ENCODE results near the gene DIP2A. TPM values are rescaled to one million over a fixed set of nuclear protein-coding genes. Genes with fewer than 3 reads are reported as not detected.

DIP2A gene
- total RNA-seq, 2 donors from 2014 or later, result 39.4 to 71.6 TPM

GRCh38 chr21:46421191-46421750 lies 37.4 kb upstream of the DIP2A start:
- peaks cover 13 to 15% of the 10 kb centered on the region in 2 donors for H3K4me1 Mint-ChIP-seq (ENCODE audit: low read depth in 2 of 2)
- no peak overlapping the region for H3K27ac Mint-ChIP-seq
- H3K27me3 Mint-ChIP-seq, result no peaks in the 10 kb centered on the region
- no peak for ATAC-seq
- H3K9me3 Mint-ChIP-seq, result no peaks in the 10 kb centered on the region
- H3K36me3 Mint-ChIP-seq, result no peaks in the 10 kb centered on the region
- no peak for DNase-seq (ENCODE audit: low spot score)
- H3K4me3 Mint-ChIP-seq, result no peak overlapping the region

DNA sequence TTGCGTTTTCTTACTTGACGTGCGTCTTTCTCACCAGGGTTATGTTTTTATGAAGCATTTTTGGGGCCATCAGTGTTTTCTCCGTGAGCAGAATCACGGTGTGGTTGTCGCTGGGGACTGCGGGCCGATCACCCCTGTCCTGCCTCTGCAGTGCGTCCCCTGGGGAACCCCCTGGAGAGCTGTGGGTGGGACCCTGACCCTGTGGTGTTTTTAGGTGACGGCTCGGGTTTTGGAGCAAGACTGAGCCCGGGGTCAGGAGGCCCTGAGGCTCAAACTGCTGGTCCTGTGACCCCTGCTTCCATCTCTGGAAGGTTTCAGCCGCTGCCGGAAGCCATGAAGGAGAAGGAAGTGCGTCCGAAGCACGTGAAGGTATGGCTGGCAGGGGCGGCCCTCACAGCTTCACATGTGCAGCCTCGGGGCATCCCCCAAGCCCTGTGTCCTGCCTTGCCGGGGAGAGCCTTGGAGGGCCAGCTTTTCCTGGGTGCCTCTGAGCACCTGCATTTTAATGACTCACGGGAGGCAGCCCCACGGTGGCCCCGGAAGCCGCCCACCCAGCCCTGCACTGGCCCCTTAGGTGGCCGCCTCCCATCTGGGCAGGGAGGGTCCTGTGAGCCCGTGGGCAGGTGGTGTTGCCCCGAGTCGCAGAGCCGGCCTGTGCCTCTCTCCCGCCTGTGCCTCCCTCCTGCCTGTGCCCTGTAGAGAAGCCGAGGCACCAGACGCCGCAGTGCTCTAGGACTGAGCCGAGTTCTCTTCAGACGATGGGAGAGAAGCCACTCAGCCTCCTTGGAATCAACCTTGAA lies 36.7 kb upstream of the DIP2A start:
- no peaks in the 10 kb centered on the region for H3K9me3 Mint-ChIP-seq
- H3K4me1 Mint-ChIP-seq (ENCODE audit: low read depth in 2 of 2), result peaks cover 13 to 15% of the 10 kb centered on the region in 2 donors
- H3K27me3 Mint-ChIP-seq, result no peaks in the 10 kb centered on the region
- no peak overlapping the region for H3K4me3 Mint-ChIP-seq
- H3K36me3 Mint-ChIP-seq, result no peaks in the 10 kb centered on the region
- no peak for ATAC-seq
- H3K27ac Mint-ChIP-seq, result no peak overlapping the region
- DNase-seq (ENCODE audit: low spot score), result no peak

DNA sequence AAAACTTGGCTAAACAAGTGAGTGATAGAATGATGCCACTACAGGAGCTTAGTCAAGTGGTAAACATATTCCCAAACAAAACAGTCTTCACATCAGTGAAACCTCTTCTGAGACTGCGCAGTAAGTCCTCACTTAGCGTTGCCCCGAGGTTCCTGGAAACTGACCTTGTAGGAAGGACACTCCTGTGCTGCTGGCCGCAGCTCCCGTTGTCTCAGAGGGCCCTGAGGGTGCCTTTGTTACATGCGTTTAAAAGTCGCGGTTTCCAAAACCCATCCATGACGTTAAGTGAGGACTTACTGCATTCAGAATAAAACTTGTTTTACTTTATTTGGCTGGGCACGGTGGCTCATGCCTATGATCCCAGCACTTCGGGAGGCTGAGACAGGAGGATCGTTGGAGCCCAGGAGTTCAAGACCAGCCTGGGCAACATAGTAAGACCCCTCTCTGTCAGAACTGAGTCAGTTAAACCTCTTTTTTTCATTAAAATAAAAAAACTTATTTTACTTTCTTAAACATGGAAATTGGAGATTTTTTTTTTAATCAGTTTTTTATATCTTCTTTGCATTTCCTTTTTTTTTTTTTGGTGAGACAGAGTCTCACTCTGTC lies 36.0 kb upstream of the DIP2A start:
- Mint-ChIP-seq H3K9me3 (no peaks in the 10 kb centered on the region), H3K27ac (no peak overlapping the region)

GRCh38 chr21:46423546-46424038 lies 35.1 kb upstream of the DIP2A start:
- peak overlapping the region; percentile 60 for H3K4me3 Mint-ChIP-seq
- H3K36me3 Mint-ChIP-seq, result no peaks in the 10 kb centered on the region
- ATAC-seq (no peak), DNase-seq (ENCODE audit: low spot score) (no peak)
- no peaks in the 10 kb centered on the region for H3K9me3 Mint-ChIP-seq
- no peaks in the 10 kb centered on the region for H3K27me3 Mint-ChIP-seq
- H3K27ac Mint-ChIP-seq, result peak overlapping the region; percentile 76 to 83
- peaks cover 13 to 18% of the 10 kb centered on the region in 2 donors for H3K4me1 Mint-ChIP-seq (ENCODE audit: low read depth in 2 of 2)

More for the DNA sequence above, 36.0 kb upstream of the DIP2A start:
- no peaks in the 10 kb centered on the region for H3K36me3 Mint-ChIP-seq
- ATAC-seq (no peak), DNase-seq (ENCODE audit: low spot score) (no peak)
- no peak overlapping the region for H3K4me3 Mint-ChIP-seq
- H3K4me1 Mint-ChIP-seq (ENCODE audit: low read depth in 2 of 2), result peaks cover 13 to 18% of the 10 kb centered on the region in 2 donors
- no peaks in the 10 kb centered on the region for H3K27me3 Mint-ChIP-seq

DNA sequence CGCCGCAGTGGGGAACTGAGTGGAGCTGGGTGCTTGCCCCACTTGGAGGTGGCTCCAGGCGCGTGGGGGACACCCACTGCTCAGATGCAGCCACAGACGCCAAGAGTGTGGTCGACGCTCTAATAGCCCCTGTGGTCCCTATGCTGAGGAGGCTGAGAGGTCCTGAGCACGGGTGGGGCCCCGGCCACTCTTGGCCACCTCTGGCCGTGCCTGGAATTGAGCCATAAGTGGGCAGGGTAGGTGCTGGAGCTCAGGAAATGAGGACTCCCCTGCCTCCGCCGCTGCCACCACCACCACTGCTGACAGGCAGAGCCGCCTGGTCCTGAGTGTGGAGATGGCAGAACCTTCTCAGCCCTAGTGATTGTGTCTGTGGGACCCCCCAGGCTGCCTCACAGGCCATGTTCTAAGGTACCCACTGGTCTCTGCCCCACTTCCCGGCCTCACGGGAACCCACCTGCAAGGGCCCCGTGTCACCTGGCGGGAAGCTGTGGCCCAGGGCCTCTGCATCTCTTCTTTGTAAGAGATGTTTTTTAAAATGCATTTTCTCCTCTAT lies 34.6 kb upstream of the DIP2A start:
- Mint-ChIP-seq H3K9me3 (no peaks in the 10 kb centered on the region), H3K36me3 (no peaks in the 10 kb centered on the region), H3K27ac (peak overlapping the region; percentile 76 to 83), H3K27me3 (no peaks in the 10 kb centered on the region), H3K4me1 (ENCODE audit: low read depth in 2 of 2) (peaks cover 13 to 18% of the 10 kb centered on the region in 2 donors), H3K4me3 (peak overlapping the region; percentile 60)
- DNase-seq (ENCODE audit: low spot score), result no peak
- ATAC-seq, result peak; percentile 63 to 66

DNA sequence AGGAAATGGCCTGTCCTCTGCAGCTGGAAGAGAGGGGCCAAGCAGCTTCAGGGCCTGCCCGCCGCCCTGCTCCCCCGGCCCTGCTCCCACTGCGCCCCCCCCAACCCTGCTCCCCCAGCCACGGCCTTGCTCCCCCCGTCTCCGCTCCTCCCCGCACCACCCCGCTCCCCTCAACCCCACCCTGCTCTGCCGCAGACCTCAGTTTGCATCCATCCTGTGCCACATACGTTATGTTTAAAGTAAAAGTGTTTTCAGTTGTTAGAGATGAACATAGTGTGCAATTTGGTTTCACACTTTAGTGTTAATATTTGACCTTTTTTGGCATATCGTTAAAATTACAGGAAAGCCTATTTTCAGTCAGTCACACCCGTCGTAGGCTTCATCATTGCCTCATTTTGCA lies 34.1 kb upstream of the DIP2A start:
- no peak for DNase-seq (ENCODE audit: low spot score)

DNA sequence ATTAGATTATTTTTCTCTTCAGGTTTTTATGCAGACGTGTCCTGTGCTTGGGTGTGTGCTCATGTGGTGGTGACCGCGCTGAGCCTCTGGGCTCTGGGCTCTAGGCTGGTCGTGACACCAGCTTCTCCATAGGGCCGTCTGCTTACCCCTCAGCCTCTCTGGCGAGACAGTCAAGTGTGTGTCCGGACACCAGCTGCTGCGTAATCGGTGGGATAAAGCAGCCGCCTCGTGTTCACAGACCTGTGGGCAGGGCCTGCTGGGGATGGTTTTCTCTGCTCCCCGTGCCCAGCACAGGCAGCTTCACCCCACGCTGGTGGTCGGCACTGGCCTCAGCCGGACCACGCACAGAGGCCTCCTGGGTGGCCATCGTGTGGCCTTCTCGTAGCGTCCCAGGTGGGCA lies 33.6 kb upstream of the DIP2A start:
- Mint-ChIP-seq H3K27ac (peak overlapping the region; percentile 76 to 83), H3K4me3 (peak overlapping the region; percentile 73), H3K27me3 (no peaks in the 10 kb centered on the region), H3K9me3 (no peaks in the 10 kb centered on the region), H3K36me3 (no peaks in the 10 kb centered on the region), H3K4me1 (ENCODE audit: low read depth in 2 of 2) (peaks cover 13 to 18% of the 10 kb centered on the region in 2 donors)
- no peak for DNase-seq (ENCODE audit: low spot score)
- ATAC-seq, result peak; percentile 60 to 69

More for the DNA sequence above, 34.1 kb upstream of the DIP2A start:
- Mint-ChIP-seq H3K4me3 (peak overlapping the region; percentile 73), H3K27me3 (no peaks in the 10 kb centered on the region), H3K36me3 (no peaks in the 10 kb centered on the region), H3K9me3 (no peaks in the 10 kb centered on the region), H3K4me1 (ENCODE audit: low read depth in 2 of 2) (peaks cover 13 to 18% of the 10 kb centered on the region in 2 donors), H3K27ac (peak overlapping the region; percentile 76 to 83)
- ATAC-seq, result peak; percentile 70 to 80

GRCh38 chr21:46425571-46425970 lies 33.1 kb upstream of the DIP2A start:
- Mint-ChIP-seq H3K36me3 (no peaks in the 10 kb centered on the region), H3K27ac (peak overlapping the region; percentile 76 to 83), H3K4me1 (ENCODE audit: low read depth in 2 of 2) (peaks cover 13 to 18% of the 10 kb centered on the region in 2 donors), H3K27me3 (no peaks in the 10 kb centered on the region), H3K4me3 (peak overlapping the region; percentile 73), H3K9me3 (no peaks in the 10 kb centered on the region)
- DNase-seq (ENCODE audit: low spot score) (peak; percentile 78), ATAC-seq (peak; percentile 70 to 77)

- Mint-ChIP-seq H3K9me3 (no peaks in the 10 kb centered on the region), H3K4me1 (ENCODE audit: low read depth in 2 of 2) (peaks cover 13 to 18% of the 10 kb centered on the region in 2 donors), H3K27ac (peak overlapping the region in 1 of 2 donors; percentile 83), H3K4me3 (no peak overlapping the region), H3K36me3 (peaks cover under 1% of the 10 kb centered on the region), H3K27me3 (no peaks in the 10 kb centered on the region)
- ATAC-seq (no peak), DNase-seq (ENCODE audit: low spot score) (no peak)
Measured at GRCh38 chr21:46426313-46427046, 32.2 kb upstream of the DIP2A start.

DNA sequence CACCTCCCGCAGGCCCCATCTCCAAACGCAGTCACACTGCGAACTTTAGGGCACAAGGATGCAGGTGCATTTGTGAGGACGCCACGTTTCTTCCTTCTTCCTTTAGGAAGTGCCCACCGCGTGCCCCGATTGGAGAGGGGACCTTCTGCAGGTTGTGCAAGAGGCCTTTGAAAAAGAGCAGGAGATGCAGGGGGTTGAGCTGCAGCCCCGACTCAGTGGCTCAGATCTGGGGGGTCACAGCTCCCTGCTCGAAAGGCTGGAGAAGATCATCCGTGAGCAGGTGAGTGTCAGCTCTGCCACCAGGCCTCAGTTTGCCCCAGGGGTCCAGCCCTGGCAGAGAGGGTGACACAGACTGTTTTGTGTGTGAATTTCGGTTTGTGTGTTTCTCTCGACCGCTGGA lies 31.2 kb upstream of the DIP2A start:
- Mint-ChIP-seq H3K27me3 (no peaks in the 10 kb centered on the region), H3K9me3 (no peaks in the 10 kb centered on the region), H3K36me3 (peaks cover 10% of the 10 kb centered on the region), H3K4me3 (no peak overlapping the region), H3K4me1 (ENCODE audit: low read depth in 2 of 2) (peaks cover 13 to 18% of the 10 kb centered on the region in 2 donors), H3K27ac (peak overlapping the region; percentile 48 to 56)
- DNase-seq (ENCODE audit: low spot score) (no peak), ATAC-seq (no peak)

DNA sequence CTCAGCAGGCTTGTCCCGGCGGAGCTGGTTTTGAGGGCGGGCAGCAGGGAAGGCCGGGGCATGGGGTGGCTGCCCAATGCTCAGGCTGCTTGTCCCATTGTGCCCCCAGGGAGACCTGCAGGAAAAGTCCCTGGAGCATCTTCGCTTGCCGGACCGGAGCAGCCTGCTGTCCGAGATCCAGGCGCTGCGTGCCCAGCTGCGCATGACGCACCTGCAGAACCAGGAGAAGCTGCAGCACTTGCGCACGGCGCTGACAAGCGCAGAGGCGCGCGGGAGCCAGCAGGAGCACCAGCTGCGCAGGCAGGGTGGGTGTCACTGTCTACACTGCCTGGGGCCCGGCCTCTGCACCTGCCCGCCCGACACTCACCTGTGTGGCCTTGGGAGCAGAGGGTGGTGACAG lies 30.4 kb upstream of the DIP2A start:
- ATAC-seq (no peak), DNase-seq (ENCODE audit: low spot score) (no peak)
- Mint-ChIP-seq H3K4me1 (ENCODE audit: low read depth in 2 of 2) (peaks cover 13 to 18% of the 10 kb centered on the region in 2 donors), H3K27me3 (no peaks in the 10 kb centered on the region), H3K4me3 (no peak overlapping the region), H3K36me3 (peaks cover 10% of the 10 kb centered on the region), H3K9me3 (no peaks in the 10 kb centered on the region), H3K27ac (no peak overlapping the region)

GRCh38 chr21:46428987-46429710 lies 29.5 kb upstream of the DIP2A start:
- no peak overlapping the region for H3K4me3 Mint-ChIP-seq
- no peak overlapping the region for H3K27ac Mint-ChIP-seq
- DNase-seq (ENCODE audit: low spot score) (no peak), ATAC-seq (no peak)
- H3K36me3 Mint-ChIP-seq, result peaks cover 10% of the 10 kb centered on the region
- H3K27me3 Mint-ChIP-seq, result no peaks in the 10 kb centered on the region
- H3K9me3 Mint-ChIP-seq, result no peaks in the 10 kb centered on the region
- peaks cover 13 to 15% of the 10 kb centered on the region in 2 donors for H3K4me1 Mint-ChIP-seq (ENCODE audit: low read depth in 2 of 2)

Measured in natural killer cell treated with Interleukin-12 subunit alpha and Interleukin-12 subunit beta and Interleukin-15 and Interleukin-18, amount 100 ng/mL, for 72 hours (primary cell).